Measurements from ENCODE around the gene ST3GAL3. TPM values are rescaled to one million over a fixed set of nuclear protein-coding genes. Genes with fewer than 3 reads are reported as not detected.

The ST3GAL3 gene
- total RNA-seq, 1 donor from 2014 or later, result 24.4 TPM

DNA sequence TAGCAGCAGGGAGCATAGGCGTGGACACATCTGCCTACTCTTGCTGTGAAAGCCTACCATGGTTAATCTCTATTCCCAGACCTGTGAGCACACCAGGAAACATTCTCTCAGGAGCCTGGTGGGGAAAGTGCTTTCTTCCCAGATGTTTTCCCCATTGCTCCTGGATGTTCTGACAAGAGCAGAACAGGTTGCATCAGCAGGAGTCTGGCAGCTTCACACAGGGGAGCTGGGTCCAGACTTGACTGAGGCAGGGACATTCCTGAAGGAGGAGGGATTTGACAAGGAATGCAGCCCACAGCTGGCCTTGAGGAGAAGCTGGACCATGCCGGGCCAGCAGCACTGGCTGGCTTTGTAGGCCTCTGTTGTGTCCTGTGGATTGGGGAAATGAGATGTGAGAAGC is 205.3 kb downstream of the ST3GAL3 start:
- DNase-seq (ENCODE audit: extremely low spot score, unreplicated experiment), result no peak
- TF ChIP-seq, protein P1, sequence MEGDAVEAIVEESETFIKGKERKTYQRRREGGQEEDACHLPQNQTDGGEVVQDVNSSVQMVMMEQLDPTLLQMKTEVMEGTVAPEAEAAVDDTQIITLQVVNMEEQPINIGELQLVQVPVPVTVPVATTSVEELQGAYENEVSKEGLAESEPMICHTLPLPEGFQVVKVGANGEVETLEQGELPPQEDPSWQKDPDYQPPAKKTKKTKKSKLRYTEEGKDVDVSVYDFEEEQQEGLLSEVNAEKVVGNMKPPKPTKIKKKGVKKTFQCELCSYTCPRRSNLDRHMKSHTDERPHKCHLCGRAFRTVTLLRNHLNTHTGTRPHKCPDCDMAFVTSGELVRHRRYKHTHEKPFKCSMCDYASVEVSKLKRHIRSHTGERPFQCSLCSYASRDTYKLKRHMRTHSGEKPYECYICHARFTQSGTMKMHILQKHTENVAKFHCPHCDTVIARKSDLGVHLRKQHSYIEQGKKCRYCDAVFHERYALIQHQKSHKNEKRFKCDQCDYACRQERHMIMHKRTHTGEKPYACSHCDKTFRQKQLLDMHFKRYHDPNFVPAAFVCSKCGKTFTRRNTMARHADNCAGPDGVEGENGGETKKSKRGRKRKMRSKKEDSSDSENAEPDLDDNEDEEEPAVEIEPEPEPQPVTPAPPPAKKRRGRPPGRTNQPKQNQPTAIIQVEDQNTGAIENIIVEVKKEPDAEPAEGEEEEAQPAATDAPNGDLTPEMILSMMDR (conservative IDR thresholded peaks at IDR 0.05), result no peak
- Mint-ChIP-seq H3K4me3 (no peak overlapping the region), H3K27ac (no peak overlapping the region), H3K27me3 (peaks cover 6% of the 10 kb centered on the region), H3K4me1 (ENCODE audit: unreplicated experiment) (peaks cover 20% of the 10 kb centered on the region), H3K9me3 (no peaks in the 10 kb centered on the region), H3K36me3 (no peaks in the 10 kb centered on the region)

DNA sequence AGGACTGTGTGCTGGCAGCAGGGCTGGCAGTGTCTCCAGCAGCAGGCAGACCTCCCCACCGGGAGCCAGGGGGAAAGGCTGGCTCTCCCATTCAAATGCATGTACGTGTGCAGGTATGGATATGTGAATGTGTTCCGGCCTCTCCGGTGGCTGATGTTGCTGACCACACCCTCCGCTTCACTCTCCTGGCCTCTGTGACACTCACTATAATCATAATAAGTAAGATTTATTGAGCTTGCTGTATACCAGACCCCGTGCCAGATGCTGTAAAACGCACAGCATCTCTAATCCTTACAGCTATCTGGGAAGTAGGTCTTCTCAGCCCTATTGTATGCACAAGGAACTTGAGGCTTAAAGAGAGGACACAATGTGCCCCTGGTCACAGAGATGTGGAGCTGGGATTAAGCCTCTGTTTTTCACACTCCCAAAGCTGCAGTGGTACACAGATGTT is 205.7 kb downstream of the ST3GAL3 start:
- TF ChIP-seq, protein P1 (conservative IDR thresholded peaks at IDR 0.05), result no peak
- DNase-seq (ENCODE audit: extremely low spot score, unreplicated experiment), result no peak
- H3K9me3 Mint-ChIP-seq, result no peaks in the 10 kb centered on the region
- no peak overlapping the region for H3K27ac Mint-ChIP-seq
- H3K4me1 Mint-ChIP-seq (ENCODE audit: unreplicated experiment), result peaks cover 20% of the 10 kb centered on the region
- H3K27me3 Mint-ChIP-seq, result peaks cover 5% of the 10 kb centered on the region
- H3K4me3 Mint-ChIP-seq, result no peak overlapping the region
- no peaks in the 10 kb centered on the region for H3K36me3 Mint-ChIP-seq

DNA sequence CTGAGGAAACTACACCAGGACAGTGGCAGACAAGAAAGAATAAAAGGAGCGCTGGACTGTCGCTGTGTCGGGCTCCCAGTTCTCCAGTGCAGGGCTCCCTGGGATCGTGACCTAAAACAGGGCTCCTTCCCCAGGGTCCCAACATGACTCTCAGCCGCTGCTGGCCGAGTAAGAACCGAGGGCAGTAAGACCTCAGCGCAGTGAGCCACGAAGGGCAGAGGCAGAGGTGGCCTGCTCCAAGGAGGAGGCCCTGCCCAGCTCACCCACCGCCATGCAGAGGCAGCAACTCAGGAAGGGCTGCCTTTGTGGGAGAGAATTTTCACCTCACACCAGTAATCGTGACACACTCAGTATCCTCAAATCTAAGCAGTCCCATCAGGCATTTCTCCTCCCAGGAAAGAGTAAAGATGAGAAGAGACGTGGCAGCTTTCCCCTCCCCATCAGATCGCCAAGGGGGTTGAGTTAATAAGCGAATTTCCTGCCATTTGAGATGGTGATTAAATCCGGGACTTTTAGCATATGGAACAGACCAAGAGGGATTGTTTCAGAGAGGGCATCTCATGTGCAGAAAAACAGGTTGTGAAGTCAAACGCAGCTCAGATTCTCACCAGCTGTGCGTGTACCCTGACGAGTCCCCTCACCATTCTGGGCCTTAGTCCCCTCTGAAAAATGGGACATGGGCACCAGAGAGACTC is 206.5 kb downstream of the ST3GAL3 start:
- Mint-ChIP-seq H3K4me3 (no peak overlapping the region), H3K4me1 (ENCODE audit: unreplicated experiment) (peaks cover 20% of the 10 kb centered on the region), H3K9me3 (no peaks in the 10 kb centered on the region), H3K27ac (no peak overlapping the region), H3K27me3 (peaks cover 1% of the 10 kb centered on the region), H3K36me3 (no peaks in the 10 kb centered on the region)
- no peak for DNase-seq (ENCODE audit: extremely low spot score, unreplicated experiment)
- TF ChIP-seq, protein P1 (conservative IDR thresholded peaks at IDR 0.05), result no peak

DNA sequence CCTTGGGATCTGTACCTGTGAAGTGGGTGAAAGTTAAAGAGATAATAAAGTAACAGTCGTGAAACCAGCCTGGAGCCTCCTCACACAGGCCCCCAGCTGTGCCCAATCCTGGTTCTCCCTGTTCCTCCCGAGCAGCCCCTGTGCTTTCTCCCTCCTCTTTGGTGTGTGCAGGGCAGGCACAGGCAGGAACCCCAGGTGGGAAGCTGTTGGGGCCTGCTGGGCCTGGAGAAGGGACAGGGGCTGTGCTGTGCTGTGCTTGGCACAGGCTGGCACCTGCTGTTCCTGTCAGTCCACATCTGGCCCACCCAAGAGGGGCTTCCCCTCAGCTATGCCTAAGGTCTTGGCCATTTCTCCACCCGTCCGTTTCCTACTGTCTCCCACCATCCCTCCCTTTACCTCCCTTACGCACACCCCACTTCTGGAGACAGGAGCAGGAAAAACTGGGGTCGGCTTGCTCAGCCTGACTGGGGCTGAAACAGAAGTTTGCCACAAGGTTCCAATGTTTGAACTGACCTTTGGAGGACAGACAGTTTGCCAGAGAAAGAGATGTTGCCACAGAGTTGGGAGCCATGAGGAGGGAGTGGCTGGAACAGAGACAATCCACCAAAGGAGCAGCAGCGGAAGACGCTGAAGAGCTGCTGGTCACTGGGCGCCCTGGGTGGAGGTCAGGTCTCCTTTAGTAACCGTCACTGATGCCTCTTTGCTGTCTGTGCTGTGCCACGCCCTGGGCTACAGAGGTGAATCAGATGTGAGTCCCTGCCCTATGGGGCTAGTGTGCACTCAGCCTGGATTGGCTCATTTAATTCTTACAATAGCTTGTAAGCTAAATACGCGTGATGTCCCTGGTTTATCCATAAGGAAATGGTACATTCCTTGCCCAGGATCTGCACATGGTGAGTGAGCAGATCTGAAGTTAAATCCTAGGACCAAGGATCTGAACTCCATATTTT is 207.5 kb downstream of the ST3GAL3 start:
- Mint-ChIP-seq H3K4me1 (ENCODE audit: unreplicated experiment) (peaks cover 20% of the 10 kb centered on the region), H3K27me3 (no peaks in the 10 kb centered on the region), H3K36me3 (no peaks in the 10 kb centered on the region), H3K27ac (no peak overlapping the region), H3K4me3 (no peak overlapping the region), H3K9me3 (no peaks in the 10 kb centered on the region)
- TF ChIP-seq, protein P1 (conservative IDR thresholded peaks at IDR 0.05), result no peak
- no peak for DNase-seq (ENCODE audit: extremely low spot score, unreplicated experiment)

DNA sequence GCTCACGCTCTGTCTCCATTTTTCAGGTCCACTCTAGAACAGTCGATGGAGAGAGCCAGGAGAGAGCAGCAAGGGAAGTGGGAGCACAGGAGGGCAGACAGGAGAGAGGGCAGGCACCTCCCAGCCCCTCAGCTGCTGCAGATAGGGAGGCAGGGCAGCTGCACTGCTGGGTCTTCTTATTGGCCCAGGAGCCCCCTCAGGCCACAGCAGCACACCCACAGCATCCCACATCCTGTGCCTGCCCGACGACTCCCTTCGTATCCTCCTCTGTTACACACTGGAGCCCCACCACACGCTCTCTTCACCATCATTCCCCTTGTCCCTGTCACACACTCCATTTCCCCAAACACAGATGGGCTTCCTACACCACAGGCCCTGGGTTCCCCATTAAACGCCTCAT is 212.6 kb downstream of the ST3GAL3 start:
- Mint-ChIP-seq H3K4me3 (no peak overlapping the region), H3K36me3 (peaks cover 6% of the 10 kb centered on the region), H3K9me3 (no peaks in the 10 kb centered on the region), H3K27ac (no peak overlapping the region), H3K4me1 (ENCODE audit: unreplicated experiment) (no peaks in the 10 kb centered on the region), H3K27me3 (peaks cover 3% of the 10 kb centered on the region)
- TF ChIP-seq, protein P1 (conservative IDR thresholded peaks at IDR 0.05), result no peak
- DNase-seq (ENCODE audit: extremely low spot score, unreplicated experiment), result no peak
